GM19395 (cell line): ENCODE measurements around the gene TCAF1.
A peak's percentile ranks its signal among the peaks of the same experiment; 100 is the strongest.
"Not testable (repeated sequence)": the region's sequence is repeated elsewhere in the genome, so short reads cannot be mapped to it uniquely, and the experiment has no call there.

ENCODE experiments used
- ATAC-seq: cut with Tn5 transposase; IDR thresholded peaks from one replicate; pipeline ENCODE4 v1.9.1; 2021; ENCODE audit warnings: mild to moderate bottlenecking, moderate library complexity; ENCODE audit not compliant: unreplicated experiment

Gene TCAF1

GRCh38 chr7:143902332-143902899 lies 440 bp upstream of the TCAF1 start:
- ATAC-seq = no peak

GRCh38 chr7:143901332-143901667 lies 676 bp downstream of the TCAF1 start:
- peak; percentile 51 for ATAC-seq

GRCh38 chr7:143900230-143900766 lies 1.7 kb downstream of the TCAF1 start:
- ATAC-seq = no peak

GRCh38 chr7:143898810-143899209 lies 3.2 kb downstream of the TCAF1 start:
- no peak for ATAC-seq

GRCh38 chr7:143896667-143897066 lies 5.3 kb downstream of the TCAF1 start:
- ATAC-seq = no peak

- peak; percentile 100 for ATAC-seq
Observed at GRCh38 chr7:143892527-143893300, 9.3 kb downstream of the TCAF1 start.

- no peak for ATAC-seq
Observed at GRCh38 chr7:143891457-143891856, 10.5 kb downstream of the TCAF1 start.

- no peak for ATAC-seq
Observed at GRCh38 chr7:143890558-143890957, 11.4 kb downstream of the TCAF1 start.

- no peak for ATAC-seq
Observed at GRCh38 chr7:143889068-143889467, 12.9 kb downstream of the TCAF1 start.

- ATAC-seq = no peak
Observed at GRCh38 chr7:143886826-143887477, 15.0 kb downstream of the TCAF1 start.

- no peak for ATAC-seq
Observed at GRCh38 chr7:143885951-143886350, 16.0 kb downstream of the TCAF1 start.

- peak; percentile 82 for ATAC-seq
Observed at GRCh38 chr7:143884969-143885559, 16.9 kb downstream of the TCAF1 start.

- ATAC-seq = no peak
Observed at GRCh38 chr7:143884241-143884968, 17.6 kb downstream of the TCAF1 start.

- ATAC-seq = no peak
Observed at GRCh38 chr7:143882604-143883078, 19.3 kb downstream of the TCAF1 start.

GRCh38 chr7:143882020-143882603 lies 19.9 kb downstream of the TCAF1 start:
- ATAC-seq = no peak

- ATAC-seq = no peak
Observed at GRCh38 chr7:143878884-143879283, 23.1 kb downstream of the TCAF1 start.

GRCh38 chr7:143877098-143877497 lies 24.9 kb downstream of the TCAF1 start:
- ATAC-seq = no peak

GRCh38 chr7:143876218-143876617 lies 25.8 kb downstream of the TCAF1 start:
- no peak for ATAC-seq

GRCh38 chr7:143873242-143873641 lies 28.7 kb downstream of the TCAF1 start:
- not testable (repeated sequence) for ATAC-seq

- not testable (repeated sequence) for ATAC-seq
Observed at GRCh38 chr7:143871534-143871933, 30.4 kb downstream of the TCAF1 start.
